HepG2 (cell line): ENCODE measurements around the gene IL1R1. TPM values are rescaled to one million over a fixed set of nuclear protein-coding genes. Genes with fewer than 3 reads are reported as not detected.

Source experiments
- ATF6 ChIP-seq: sonication (generic); formaldehyde crosslinking; conservative IDR thresholded peaks from 2 replicates; pipeline ENCODE4 v1.4.0; 2020; ENCODE audit warnings: missing genetic modification reagents
- BHLHE40 ChIP-seq: IDR thresholded peaks from 2 replicates; pipeline ENCODE4 v1.6.1; 2011; ENCODE audit warnings: low read length, improper control_type of control experiment
- CHD4 ChIP-seq: fragments of 200-600 bp; sonication (generic); IDR thresholded peaks from 2 replicates; pipeline ENCODE4 v1.7.0; 2017; ENCODE audit warnings: mild to moderate bottlenecking, low read length, borderline replicate concordance
- GATAD1 ChIP-seq: IDR thresholded peaks from 2 replicates; pipeline ENCODE4 v1.6.1; 2016; ENCODE audit warnings: missing genetic modification reagents, missing compliant biosample characterization
- KLF16 ChIP-seq, 2 experiments: sonication (generic) in 1 of 2; formaldehyde crosslinking in 1 of 2; IDR thresholded peaks; 2 replicates each; pipeline versions ENCODE4 v1.6.1 to v1.8.0; 2016 to 2023; ENCODE audit warnings: missing genetic modification reagents in 2 of 2, missing compliant biosample characterization in 1 of 2
- KMT2A ChIP-seq: sonication (generic); formaldehyde crosslinking; IDR thresholded peaks from 2 replicates; pipeline ENCODE4 v1.4.0; 2020; ENCODE audit warnings: missing genetic modification reagents
- MED1 ChIP-seq: sonication (generic); formaldehyde crosslinking; IDR thresholded peaks from 2 replicates; pipeline ENCODE4 v1.4.0; 2020; ENCODE audit warnings: missing genetic modification reagents
- NCOA1 ChIP-seq: sonication (generic); formaldehyde crosslinking; IDR thresholded peaks from 2 replicates; pipeline ENCODE4 v1.9.0; 2021; ENCODE audit warnings: missing genetic modification reagents
- NFKBIZ ChIP-seq: IDR thresholded peaks from 2 replicates; pipeline ENCODE4 v1.6.1; 2018; ENCODE audit warnings: missing genetic modification reagents, missing compliant biosample characterization
- PREB ChIP-seq: sonication (generic); formaldehyde crosslinking; IDR thresholded peaks from 2 replicates; pipeline ENCODE4 v1.4.0; 2020; ENCODE audit warnings: missing genetic modification reagents
- RXRB ChIP-seq: IDR thresholded peaks from 2 replicates; pipeline ENCODE4 v1.6.1; 2016; ENCODE audit warnings: borderline replicate concordance, missing genetic modification reagents, missing compliant biosample characterization
- SIN3B ChIP-seq: fragments of 150-350 bp; IDR thresholded peaks from 2 replicates; pipeline ENCODE4 v1.6.1; 2014; ENCODE audit warnings: low read length
- U2AF2 ChIP-seq: fragments of 200-400 bp; formaldehyde crosslinking; IDR thresholded peaks from 2 replicates; pipeline ENCODE4 v1.6.1; 2017; ENCODE audit warnings: low read depth, mild to moderate bottlenecking, low read length
- ZFP36 ChIP-seq: fragments of 150-350 bp; IDR thresholded peaks from 2 replicates; pipeline ENCODE4 v1.6.1; 2018; ENCODE audit warnings: borderline replicate concordance, low read length, low read depth; ENCODE audit not compliant: partially characterized antibody
- ZFP82 ChIP-seq: sonication (generic); formaldehyde crosslinking; IDR thresholded peaks from 2 replicates; pipeline ENCODE4 v1.5.1; 2020; ENCODE audit warnings: mild to moderate bottlenecking, missing genetic modification reagents, borderline replicate concordance
- ZNF230 ChIP-seq: sonication (generic); formaldehyde crosslinking; IDR thresholded peaks from 2 replicates; pipeline ENCODE4 v1.4.0; 2020; ENCODE audit warnings: mild to moderate bottlenecking, missing genetic modification reagents
- ZNF34 ChIP-seq: sonication (generic); formaldehyde crosslinking; IDR thresholded peaks from 2 replicates; pipeline ENCODE4 v1.4.0; 2020; ENCODE audit warnings: mild to moderate bottlenecking, missing genetic modification reagents, borderline replicate concordance
- ZNF446 ChIP-seq: sonication (generic); formaldehyde crosslinking; IDR thresholded peaks from 2 replicates; pipeline ENCODE4 v1.5.0; 2020; ENCODE audit warnings: mild to moderate bottlenecking, missing genetic modification reagents
- ZNF607 ChIP-seq: sonication (generic); formaldehyde crosslinking; IDR thresholded peaks from 2 replicates; pipeline ENCODE4 v1.5.1; 2020; ENCODE audit warnings: missing genetic modification reagents, mild to moderate bottlenecking, borderline replicate concordance
- ZNF646 ChIP-seq: sonication (generic); formaldehyde crosslinking; IDR thresholded peaks from 2 replicates; pipeline ENCODE4 v1.9.0; 2021; ENCODE audit warnings: mild to moderate bottlenecking, missing genetic modification reagents
- ZNF713 ChIP-seq: sonication (generic); formaldehyde crosslinking; IDR thresholded peaks from 2 replicates; pipeline ENCODE4 v1.4.0; 2020; ENCODE audit warnings: mild to moderate bottlenecking, missing genetic modification reagents
- polyA plus RNA-seq, 8 experiments: library from polyadenylated mRNA; depleted of rRNA in 3 of 8; stranded (reverse) in 7 of 8; unstranded in 1 of 8; fragments of >200 nt; fragmentation: Illumina TruSeq in 4 of 8; extraction: Trizol in 4 of 8; gene quantifications; 2 replicates each; pipeline versions ENCODE4 v1.2.1 to v1.2.3, GENCODE V29; 2011 to 2016; ENCODE audit warnings: low read depth in 4 of 8, missing spikeins in 1 of 8, mixed read lengths in 1 of 8; ENCODE audit not compliant: insufficient read depth in 1 of 8
- total RNA-seq, 5 experiments: library from RNA; depleted of rRNA; stranded (reverse); fragments of >200 nt; fragmentation: Illumina TruSeq; extraction: Trizol; gene quantifications; 2 replicates each; pipeline ENCODE4 v1.2.3, GENCODE V29; 2016; ENCODE audit warnings: low read depth in 1 of 5

Gene IL1R1
- total and polyA plus RNA-seq, 2 of the 13 experiments (the other 11 are each of a cell fraction or from before 2014, with no cell fraction given), result 38.0 to 93.1 TPM

- TF ChIP-seq ZNF646 (peak; percentile 40; the same call in 1 of the 2 replicates), MED1 (peak; percentile 97), ZNF607 (CRISPR knock-in tag) (0 out of 2 replicates have a peak, but pooled peaks have one; percentile 13), PREB (no peak), ZNF230 (no peak), ZNF34 (CRISPR knock-in tag) (no peak), NCOA1 (CRISPR knock-in tag) (peak; percentile 36), RXRB (CRISPR knock-in tag) (peak; percentile 95), GATAD1 (peak; percentile 70), ATF6 (CRISPR knock-in tag) (no peak), ZNF446 (CRISPR knock-in tag) (no peak), ZFP82 (CRISPR knock-in tag) (no peak), SIN3B (no peak), U2AF2 (no peak), KLF16 (CRISPR knock-in tag; IDR thresholded peaks at IDR 0.05) (peak in 1 of 2 experiments; percentile 92; a peak in 2 of 4 replicates), BHLHE40 (peak; percentile 52), ZNF713 (CRISPR knock-in tag) (no peak), CHD4 (peak; percentile 86; the same call in 1 of the 2 replicates), KMT2A (peak; percentile 59; the same call in 1 of the 2 replicates), ZFP36 (no peak), NFKBIZ (peak; percentile 98)
These were observed 13.4 kb downstream of the IL1R1 start (continued) for GRCh38 chr2:102155703-102156515.
